HG03060 (cell line): ENCODE data around the gene UTP25.
A peak's percentile ranks its signal among the peaks of the same experiment; 100 is the strongest.

Experiments used
- ATAC-seq: cut with Tn5 transposase; IDR thresholded peaks from one replicate; pipeline ENCODE4 v1.9.1; 2021; ENCODE audit warnings: low read depth, moderate number of reproducible peaks; ENCODE audit not compliant: unreplicated experiment

The UTP25 gene

DNA sequence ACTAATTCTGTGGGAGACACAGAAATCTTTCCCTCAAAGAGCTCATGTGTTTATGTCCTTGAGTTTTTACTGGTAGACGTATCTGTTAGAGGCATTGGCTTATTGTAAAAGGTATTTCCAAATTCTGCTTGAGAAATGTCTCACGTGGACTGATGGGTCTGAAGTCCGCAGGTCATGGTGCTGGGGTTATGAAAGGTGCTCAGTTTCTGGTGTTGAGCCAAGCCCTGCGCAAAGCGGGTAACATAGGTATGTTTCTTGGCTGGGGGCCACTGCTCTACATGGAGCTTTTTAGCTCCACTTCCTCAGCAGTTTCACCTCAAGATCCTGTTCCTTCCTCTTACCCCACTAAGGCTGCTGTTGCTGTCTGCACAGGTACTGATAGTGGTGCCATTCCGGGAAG lies 10.8 kb downstream of the UTP25 start:
- no peak for ATAC-seq

DNA sequence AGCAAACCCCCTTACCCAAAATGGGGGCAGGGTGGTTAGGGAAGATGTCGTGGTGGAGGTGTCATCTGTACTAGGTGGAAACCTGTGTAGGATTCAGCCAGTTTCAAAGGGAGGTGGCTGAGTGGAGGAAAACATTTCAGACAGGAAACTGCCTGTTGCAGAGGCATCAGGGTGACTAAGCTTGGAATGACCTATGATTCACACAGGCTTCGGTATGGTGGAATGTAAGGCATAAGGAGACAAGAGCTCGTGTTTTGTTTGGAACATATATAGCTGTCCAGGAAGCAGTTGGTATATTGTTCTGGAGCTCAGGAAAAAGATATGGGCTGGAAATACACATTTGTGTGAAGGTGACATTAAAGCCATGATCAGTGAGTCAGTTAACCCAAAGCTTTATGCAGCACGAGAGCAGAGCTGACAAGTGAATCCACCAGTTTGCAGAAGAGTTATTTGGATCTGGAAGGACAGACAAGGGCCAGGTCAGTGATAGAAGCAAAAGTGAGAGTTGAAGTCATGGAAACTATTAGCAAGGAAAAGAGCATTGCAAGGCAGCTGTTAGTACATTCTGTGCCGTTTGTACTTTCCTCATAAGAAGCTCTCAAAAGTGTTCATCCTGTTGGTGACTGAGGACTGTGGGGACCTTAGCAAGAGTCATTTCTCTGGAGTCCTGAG lies 12.2 kb downstream of the UTP25 start:
- ATAC-seq: no peak

DNA sequence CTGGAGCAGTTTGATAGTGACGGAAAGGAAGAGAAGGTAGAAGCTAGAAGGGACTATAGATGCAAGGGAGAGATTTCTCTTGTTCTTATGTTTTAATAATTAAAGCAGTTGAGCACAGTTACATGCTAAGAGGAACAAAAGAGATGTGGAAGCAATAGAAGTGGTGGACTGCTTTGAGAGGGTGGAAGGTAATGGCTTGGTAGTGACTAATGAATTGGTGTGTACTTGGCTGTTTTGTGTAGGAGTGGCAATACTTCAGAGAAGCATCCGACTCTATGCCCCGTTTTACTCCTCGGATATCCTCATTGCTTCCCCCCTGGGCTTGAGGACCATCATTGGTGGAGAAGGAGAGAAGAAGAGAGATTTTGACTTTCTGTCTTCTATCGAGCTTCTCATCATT lies 12.8 kb downstream of the UTP25 start:
- no peak for ATAC-seq

DNA sequence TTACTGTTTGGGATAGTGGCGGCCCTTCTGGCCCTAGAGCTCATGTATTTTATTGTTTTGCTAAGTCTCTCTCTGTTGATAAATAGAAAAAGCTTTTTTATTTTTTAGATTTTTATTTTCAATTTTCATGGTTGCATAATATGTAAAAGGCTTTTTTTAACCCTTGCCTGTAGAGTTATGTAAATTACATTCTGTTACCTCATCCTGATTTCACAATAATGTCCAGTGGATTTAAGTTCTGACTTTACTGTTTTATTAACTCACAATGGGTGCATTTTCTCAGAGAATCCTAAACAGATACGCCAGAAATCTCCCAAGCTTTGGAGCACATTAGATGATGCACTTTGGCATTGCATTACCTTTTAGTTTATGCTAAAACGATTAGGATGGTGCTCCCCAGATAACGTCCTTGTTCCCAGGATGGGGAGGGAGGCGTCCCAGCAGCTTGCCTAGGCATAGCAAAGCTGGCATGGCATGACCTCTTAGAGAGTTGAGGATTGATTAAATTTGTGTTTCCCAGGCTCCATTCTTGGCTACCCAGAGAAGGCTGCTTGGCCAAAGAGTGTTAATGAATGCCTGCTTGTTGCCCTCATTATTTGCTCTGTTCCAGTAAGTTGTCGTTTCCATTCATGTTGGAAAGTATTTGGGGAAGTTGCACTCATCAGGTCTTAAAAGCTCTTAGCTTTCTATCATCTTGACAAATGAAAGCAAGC lies 17.1 kb downstream of the UTP25 start:
- no peak for ATAC-seq

DNA sequence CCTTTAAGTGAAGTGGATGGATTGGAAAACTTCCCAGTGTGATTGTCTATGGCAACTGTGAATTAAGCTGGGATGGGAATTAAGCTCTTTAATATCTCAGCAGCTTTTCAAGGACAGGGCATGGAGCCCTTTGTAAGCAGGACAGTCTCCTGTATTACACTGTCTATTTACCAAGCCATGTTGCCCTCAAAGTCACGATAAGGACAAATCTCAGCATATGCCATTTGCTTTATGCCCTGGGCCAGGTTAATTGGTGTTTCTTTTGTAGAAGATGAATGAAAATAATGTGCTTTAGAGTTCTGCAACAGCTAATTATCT lies 17.6 kb downstream of the UTP25 start:
- no peak for ATAC-seq

DNA sequence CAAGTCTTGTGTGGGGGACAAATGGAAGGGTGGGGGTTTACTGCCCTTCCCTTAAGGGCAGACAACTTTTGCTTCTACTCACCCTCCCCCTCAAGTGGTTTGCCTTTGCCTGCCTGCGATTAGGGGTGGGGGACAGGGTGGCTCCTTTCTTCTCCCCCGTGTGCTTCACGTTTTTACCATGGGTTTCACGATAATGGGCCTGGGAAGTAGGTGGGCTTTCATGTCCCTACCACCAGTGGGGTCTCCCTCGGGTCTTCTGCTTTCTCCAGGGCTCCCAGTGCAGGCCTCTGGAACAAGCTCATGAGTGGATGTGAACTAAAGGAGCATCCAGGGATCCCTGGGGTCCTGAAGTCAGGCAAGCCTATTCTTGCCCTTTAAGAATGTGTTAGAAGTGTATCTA lies 21.6 kb downstream of the UTP25 start:
- no peak for ATAC-seq

DNA sequence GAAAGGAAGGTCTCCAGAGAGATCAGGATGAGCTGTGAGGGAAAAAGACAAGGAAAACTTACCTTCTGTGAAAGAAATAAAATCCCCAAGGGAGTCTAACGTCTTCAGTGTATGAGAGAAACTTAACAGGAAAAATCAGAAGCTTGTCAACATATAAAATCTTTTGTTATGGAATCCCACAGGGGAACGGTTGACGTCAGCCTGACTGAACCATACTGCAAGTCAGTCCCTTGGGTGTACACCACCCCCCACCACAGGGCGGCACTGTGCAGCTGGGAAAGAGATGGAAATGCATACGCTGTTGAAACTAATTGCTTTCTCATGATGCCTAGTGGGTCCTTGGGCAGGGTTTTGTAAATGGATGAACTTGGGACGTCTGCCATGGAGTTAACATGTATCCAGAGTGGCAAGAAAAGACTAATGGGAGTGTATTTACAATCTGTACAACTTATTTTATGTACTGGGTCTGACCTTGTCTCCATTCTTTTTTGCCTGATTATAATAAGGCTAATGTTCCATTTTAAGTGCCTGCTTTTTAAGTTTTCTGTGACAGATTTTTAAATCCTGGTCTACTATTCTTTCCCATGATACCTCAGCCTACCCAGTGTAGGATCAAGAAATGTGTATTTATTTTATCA lies 22.7 kb downstream of the UTP25 start:
- no peak for ATAC-seq

DNA sequence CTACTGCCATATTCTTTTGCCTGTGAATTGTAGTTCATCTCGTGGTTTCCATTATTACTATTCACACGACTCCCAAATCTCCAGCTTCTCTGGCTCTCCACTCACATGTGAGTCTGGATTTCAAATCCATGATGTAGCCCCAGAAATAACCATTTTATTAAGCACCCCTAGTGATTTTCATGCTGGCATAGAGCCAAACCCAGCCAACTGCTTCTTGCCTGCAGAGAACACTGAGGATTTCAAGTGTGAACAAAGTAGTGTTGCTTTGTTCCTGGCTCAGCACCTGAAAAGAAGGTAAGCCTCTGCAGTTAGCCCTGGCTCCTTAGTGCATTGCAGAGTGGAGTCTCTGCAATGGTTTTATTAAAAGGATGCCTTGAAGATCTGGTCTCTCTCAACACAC lies 25.9 kb downstream of the UTP25 start:
- no peak for ATAC-seq

DNA sequence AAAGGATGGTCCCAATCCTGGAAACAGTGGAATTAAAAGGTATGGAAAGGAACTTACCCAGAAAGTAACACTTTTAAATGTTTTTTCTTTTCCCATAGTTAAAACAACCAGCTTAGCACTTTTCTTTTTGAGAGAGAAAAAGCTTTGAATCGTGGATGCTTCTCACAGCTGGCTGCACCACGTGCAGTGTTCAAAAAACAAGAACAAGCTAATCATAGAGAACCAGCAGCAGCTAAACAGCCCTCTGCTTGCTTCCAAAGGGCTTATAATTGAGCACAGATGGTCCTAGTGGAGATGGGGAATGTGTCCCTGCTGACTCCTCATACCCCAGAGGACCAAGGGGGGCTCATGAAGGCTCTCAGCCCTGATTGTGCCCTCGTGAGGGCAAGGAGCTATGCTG lies 26.4 kb downstream of the UTP25 start:
- ATAC-seq: no peak

DNA sequence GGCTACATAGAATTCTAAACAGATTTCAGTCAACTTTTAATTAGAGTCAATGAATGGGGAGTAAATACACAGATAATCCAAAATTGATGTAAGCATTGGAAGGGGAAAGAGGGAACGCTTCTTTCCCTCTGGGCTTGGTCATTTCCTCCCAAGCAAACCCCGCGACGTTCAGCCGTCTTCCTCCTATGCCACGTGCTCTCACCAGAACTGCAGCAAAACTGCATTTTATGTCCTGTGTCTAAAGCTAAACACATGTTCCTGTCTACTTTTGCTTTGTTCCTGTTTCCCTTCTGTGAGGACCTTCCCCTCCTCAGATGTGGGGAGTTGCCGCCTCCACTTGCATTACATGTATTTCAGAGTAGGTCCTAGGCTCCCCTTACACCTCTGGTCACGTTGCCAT lies 27.2 kb downstream of the UTP25 start:
- ATAC-seq: no peak

DNA sequence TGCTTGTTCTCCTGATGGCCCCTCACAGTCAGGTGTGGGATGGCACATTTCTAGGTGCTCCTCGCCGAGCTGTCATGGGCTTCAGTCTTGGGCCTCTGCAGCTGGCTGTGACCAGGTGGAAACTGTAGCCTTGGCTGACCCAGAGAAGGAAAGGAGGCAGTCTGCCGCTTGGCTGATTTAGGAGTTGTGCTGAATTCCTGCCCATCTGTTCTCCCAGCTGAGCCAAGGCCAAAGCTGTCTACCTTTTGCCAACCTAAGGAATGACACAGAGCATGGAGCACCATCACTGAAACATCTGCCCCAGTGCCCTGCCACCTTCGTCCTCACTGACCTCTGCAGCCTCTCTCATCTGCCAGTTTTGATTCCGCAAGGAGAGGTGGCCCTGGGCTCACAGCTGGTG lies 27.9 kb downstream of the UTP25 start:
- no peak for ATAC-seq

DNA sequence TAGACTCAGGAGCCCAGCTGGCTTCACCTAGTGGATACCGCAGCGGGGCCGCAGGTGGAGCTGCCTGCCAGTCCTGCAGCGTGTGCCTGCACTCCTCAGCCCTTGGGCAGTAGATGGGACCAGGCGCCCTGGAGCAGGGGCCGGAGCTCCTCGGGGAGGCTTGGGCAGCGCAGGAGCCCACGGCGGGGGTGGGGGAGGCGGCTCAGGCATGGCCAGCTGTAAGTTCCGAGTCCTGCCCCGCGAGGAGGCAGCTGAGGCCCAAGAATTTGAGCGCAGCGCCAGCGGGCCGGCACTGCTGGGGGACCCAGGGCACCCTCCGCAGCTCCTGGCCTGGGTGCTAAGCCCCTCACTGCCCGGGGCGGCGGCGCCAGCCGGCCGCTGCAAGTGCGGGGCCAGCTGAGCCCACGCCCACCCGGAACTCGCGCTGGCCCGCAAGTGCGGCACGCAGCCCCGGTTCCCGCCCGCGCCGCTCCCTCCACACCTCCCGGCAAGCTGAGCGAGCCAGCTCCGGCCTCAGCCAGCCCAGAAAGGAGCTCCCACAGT lies 30.9 kb downstream of the UTP25 start:
- ATAC-seq: no peak

DNA sequence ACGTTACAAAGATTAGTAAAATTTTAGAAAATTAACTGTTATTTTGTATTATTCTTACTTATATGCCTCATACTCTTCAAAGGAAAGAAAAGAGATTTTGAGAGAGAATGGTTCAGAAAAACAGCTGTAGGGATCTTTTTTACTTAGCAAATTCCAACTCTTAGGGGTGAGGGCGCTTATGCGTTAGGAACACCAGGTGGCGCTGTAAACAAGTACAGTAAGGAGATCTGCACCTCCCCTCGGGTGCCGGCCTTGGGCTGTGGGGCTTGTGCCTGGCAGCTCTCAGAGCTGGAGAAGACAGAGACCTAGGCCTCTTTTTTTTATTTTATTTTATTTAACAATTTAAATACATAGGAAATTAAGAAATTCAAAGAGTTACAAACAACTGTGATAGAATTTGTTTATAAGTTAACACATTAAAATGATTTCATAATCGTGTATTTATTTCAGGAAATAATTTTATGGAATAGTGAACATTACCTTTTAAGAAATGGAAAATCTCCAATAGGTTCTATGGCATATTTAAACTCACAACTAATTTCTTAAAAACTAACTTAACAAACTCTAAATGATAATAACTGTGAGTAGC lies 32.6 kb downstream of the UTP25 start:
- peak; percentile 68 for ATAC-seq

DNA sequence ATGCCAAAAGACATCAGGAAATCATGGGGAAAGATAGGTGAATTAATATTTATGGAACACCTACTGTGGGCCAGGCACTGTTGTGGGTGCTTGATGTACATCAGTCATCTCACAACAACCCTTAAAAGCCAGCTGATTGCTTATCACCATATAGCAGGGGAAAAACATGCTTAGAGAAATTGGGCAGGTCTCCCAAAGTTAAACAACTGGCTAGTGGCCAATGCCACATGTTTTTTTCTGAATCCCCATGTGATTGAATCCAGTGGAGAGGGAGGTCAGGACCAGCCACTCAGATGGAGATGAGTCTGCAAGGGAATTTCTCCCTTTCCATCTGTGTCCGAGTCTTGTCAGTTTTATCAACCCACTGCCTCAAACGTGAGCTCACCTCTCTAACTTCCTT lies 33.5 kb downstream of the UTP25 start:
- no peak for ATAC-seq

DNA sequence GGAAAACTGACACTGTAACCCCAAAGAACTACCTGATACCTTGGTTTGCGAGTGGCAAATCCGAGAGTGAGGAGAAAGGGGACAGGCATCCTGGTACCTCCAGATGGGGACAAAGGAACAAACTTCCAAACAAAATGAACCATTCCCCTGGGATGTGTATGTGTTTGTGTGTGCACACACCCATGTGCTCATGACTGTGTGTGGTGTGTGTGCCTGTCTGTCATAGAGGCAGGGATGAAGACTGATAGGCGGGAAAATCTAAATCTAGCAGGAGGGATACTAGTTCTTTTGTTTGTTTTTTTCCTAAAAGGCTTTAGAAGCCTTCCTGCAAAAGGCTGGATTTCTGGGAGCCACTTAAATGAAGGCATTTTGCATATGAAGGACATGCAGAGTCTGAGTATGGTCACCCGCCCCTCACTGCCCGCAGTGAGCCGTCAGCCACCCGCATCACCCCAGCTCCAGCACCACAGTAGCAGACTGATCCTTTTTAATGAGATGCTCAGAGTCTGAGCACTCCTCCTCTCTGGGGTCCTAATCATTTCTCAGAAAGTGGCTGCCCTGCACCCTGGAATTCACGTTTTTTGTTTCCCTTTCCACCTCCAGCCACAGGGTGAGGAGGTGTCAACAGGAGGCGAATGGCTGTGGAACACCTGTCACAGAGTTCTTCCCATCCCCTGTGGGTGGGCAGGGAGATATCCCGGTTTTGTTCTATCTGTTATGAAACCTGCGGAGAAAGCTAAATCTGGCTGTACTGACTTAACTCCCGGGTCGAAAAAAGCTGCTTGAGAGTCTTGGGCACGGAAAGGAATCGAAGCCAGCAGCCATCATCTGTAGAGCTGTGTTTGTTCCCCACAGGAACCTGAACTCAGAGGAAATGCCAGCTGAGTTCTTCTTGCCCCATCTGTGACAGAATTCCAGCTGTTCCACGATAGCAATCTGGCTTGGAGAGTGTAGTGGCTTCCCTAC lies 34.9 kb downstream of the UTP25 start:
- ATAC-seq: no peak

DNA sequence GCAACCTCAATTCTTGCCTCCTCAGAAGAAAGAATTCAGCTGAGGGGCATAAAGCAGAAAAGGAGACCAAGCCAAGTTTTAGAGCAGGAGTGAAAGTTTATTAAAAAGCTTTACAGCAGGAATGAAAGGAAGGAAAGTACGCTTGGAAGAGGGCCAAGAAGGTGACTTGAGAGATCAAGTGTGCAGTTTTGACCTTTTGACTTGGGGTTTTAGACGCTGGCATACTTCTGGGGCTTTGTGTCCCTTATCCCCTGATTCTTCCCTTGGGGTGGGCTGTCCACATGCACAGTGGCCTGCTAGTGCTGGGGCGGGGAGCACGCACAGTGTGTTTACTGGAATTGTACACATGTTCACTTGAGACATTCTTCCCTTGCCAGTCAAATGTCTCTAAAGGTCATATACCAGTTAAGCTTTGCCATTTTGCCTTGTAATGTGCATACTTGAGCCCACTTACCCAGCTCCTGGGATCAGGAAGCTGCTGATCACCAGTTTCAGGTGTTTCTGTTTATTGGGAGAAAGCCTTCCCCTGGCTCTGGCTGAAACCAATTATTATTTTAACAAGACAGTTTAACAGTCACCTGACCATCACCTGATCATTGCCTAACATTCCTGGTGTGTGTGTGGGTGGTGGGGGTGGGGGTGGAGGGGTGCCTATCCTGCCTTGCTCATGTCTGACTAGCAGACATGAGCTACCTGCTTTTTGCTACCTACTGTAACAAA lies 36.2 kb downstream of the UTP25 start:
- no peak for ATAC-seq

DNA sequence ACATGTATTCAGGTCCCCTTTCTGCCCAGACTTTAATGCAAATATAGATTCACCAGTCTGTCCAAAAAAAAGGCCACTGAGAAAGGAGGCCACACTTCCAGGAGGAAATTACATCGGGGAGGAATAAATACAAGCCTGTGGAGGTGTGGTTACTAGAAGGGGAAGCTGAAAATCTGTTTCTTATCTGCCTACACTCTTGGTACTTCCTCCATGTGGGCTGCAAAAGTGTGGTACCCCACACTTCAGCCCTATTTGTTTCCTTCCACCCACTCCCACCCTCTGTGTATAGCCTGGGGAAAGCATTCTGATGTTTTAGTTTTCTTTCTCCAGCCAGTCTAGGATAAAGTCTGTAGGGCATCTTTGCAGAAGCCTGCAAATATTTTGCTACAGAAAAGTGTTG lies 38.4 kb downstream of the UTP25 start:
- ATAC-seq: no peak

DNA sequence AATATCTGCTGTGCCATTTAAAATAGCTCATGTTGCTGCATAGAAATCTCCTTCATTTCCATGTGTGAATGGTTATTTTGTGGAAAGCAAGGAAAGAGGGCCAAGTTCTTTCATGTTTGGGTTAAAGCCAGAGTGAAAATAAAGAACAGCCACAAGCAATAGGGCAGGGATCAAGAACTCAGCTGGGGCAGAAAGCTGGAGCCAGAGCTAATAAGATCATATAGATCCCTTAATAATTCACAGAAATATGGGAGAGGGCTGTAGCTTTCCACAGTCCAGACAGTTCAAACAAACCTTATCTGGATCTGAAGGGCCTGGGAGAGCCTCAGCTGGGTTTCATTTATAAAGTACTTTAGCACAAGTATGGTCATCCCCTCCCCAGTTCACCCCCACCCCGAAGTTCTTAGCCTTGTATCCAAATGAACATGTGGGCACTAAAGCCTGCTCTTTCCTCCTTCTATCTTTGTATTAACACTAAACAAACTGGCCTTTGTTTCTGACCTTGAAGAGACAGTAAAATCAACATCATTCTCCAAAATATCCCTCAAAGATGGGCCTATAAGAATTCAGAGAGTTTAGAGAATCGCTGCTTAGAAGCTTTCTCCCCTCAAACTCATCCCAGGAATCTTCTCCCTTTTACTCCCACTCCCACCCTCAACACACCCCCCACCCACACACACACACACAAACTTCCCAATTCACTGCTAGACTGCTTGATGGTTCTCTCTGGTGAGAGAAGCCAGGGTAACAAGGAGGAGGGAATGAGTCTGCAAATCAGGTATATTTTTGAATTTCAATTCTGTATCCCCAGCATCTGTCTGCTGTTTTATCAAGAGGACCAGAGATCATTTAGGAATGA lies 41.7 kb downstream of the UTP25 start:
- ATAC-seq: no peak
